Activated naive CD8-positive, alpha-beta T cell (primary cell): ENCODE data around the gene PROK1.

Experiments used
- H3K27ac Mint-ChIP-seq: one replicate; pipeline ENCODE4 v1.8.0; 2021; ENCODE audit warnings: mixed read lengths
- H3K27me3 Mint-ChIP-seq: one replicate; pipeline ENCODE4 v1.8.0; 2021; ENCODE audit warnings: mixed read lengths
- H3K36me3 Mint-ChIP-seq: one replicate; pipeline ENCODE4 v1.8.0; 2021; ENCODE audit warnings: mixed read lengths
- H3K4me1 Mint-ChIP-seq: one replicate; pipeline ENCODE4 v1.8.0; 2021; ENCODE audit warnings: low read depth, mixed read lengths
- H3K4me3 Mint-ChIP-seq: one replicate; pipeline ENCODE4 v1.8.0; 2021; ENCODE audit warnings: mild to moderate bottlenecking, mixed read lengths
- H3K9me3 Mint-ChIP-seq: one replicate; pipeline ENCODE4 v1.8.0; 2021; ENCODE audit warnings: low read depth, mixed read lengths

The PROK1 gene

DNA sequence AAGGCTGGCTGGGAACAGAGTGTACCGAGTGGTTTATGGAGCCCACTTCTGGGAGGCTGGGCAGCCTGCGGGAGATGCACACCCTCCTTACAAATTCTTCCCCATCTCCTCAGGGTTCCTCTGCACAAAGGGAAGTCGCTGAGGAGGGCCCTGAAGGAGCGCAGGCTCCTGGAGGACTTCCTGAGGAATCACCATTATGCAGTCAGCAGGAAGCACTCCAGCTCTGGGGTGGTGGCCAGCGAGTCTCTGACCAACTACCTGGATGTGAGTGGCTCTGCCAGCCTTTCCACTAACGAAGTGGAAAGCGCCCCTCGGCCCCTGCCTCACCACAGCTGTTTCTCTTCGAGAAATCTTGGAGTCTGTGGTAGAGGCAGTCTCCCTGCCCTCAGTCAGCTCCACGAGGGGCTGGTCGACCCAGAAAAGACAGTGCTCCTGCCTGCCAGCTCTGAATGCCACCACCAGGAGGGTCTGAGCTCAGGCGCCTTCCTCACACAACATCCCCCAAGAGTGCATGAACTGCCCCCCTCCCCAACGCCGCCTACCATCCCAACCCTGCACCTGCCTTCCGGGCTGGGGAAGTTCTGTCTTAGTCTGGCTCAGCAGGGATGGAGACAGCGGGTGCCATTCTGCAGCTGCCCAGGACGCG is 31.8 kb downstream of the PROK1 start:
- Mint-ChIP-seq H3K4me1 (no peaks in the 10 kb centered on the region), H3K27ac (no peak overlapping the region), H3K36me3 (no peaks in the 10 kb centered on the region), H3K4me3 (no peak overlapping the region), H3K27me3 (peaks cover 2% of the 10 kb centered on the region), H3K9me3 (no peaks in the 10 kb centered on the region)

DNA sequence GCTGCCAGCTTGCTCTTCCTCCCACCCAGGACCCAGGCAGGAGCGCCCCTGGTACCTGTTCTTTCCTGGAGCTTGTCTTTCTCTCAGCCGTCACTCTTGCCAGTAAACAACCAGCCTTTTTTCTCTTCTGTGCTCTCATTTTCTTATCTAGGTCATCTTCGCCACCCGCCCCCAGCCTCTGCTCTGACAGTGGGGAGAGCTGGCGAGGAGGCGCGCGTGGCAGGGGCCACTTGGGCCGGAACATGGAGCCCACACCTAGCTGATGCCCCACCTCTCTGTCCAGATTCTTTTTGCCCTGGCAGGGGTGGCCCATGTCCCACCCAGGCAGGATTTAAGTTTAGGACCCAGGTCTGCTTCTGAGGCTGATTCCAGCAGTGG is 32.3 kb downstream of the PROK1 start:
- H3K27me3 Mint-ChIP-seq: peaks cover 2% of the 10 kb centered on the region
- H3K4me1 Mint-ChIP-seq: no peaks in the 10 kb centered on the region

DNA sequence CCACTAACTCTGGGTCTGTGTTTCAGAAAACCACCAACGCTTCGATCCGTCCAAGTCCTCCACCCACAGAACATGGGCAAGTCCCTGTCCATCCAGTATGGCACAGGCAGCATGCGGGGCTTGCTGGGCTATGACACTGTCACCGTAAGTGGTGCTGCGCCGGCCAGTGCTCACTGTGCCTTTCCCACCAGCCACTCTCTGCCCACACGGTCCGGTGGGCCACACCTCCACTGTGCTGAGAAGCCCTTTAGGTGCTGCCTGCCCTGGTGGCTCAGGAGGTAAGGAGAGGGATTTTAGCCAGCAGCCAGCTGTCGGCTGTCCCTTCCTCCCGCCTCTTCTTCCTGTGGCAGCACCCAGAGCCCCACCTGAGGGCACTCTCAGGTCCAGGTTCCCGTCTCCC is 33.9 kb downstream of the PROK1 start:
- Mint-ChIP-seq H3K4me1 (no peaks in the 10 kb centered on the region), H3K27me3 (peaks cover 2% of the 10 kb centered on the region), H3K27ac (no peak overlapping the region), H3K9me3 (no peaks in the 10 kb centered on the region), H3K36me3 (no peaks in the 10 kb centered on the region), H3K4me3 (no peak overlapping the region)

More for the DNA sequence above, 32.3 kb downstream of the PROK1 start:
- no peaks in the 10 kb centered on the region for H3K36me3 Mint-ChIP-seq
- no peak overlapping the region for H3K4me3 Mint-ChIP-seq
- no peak overlapping the region for H3K27ac Mint-ChIP-seq
- no peaks in the 10 kb centered on the region for H3K9me3 Mint-ChIP-seq

DNA sequence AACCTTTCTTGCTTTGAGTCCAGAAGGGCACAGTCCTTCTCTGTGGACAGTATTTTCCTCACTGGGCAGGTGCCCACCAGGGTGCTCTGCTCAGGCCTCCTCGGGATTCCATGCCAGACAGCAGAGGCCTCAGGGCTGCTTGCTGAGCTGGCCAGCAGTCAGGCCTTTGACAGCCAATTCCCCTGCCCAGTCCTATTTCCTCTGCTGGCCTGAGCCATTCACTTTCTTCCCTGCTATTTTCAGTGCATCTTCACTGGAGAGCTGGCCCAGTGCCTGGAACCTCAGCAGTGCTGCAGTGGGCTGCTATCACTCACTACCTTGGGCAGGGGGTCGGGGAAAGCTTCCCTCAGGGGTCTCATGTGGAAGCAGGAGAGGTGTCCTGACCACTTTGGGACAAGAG is 34.8 kb downstream of the PROK1 start:
- Mint-ChIP-seq H3K27me3 (peaks cover 2% of the 10 kb centered on the region), H3K9me3 (no peaks in the 10 kb centered on the region), H3K27ac (no peak overlapping the region), H3K36me3 (no peaks in the 10 kb centered on the region), H3K4me3 (no peak overlapping the region), H3K4me1 (no peaks in the 10 kb centered on the region)

DNA sequence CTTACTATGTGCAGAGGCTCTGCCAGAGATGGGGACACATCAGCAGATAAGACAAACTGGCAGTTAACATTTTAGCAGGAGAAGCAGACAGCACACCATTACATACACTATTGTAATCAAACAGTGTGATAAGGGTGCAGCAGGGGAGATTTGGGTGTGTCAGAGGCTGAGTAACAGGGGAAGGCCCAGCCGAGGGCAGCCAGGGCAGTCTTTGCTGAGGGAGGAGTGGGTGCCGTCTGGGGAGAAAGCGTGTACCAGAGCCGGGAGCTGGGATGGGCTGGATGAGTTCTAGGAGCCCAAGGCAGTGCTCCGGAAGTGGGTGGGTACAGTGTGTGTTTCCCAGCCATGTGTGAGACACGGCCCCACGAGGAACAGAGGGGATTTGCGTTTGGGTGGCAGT is 36.8 kb downstream of the PROK1 start:
- H3K4me1 Mint-ChIP-seq: no peaks in the 10 kb centered on the region
- no peaks in the 10 kb centered on the region for H3K9me3 Mint-ChIP-seq
- peaks cover 2% of the 10 kb centered on the region for H3K27me3 Mint-ChIP-seq
- H3K36me3 Mint-ChIP-seq: no peaks in the 10 kb centered on the region
- H3K27ac Mint-ChIP-seq: no peak overlapping the region
- H3K4me3 Mint-ChIP-seq: no peak overlapping the region

DNA sequence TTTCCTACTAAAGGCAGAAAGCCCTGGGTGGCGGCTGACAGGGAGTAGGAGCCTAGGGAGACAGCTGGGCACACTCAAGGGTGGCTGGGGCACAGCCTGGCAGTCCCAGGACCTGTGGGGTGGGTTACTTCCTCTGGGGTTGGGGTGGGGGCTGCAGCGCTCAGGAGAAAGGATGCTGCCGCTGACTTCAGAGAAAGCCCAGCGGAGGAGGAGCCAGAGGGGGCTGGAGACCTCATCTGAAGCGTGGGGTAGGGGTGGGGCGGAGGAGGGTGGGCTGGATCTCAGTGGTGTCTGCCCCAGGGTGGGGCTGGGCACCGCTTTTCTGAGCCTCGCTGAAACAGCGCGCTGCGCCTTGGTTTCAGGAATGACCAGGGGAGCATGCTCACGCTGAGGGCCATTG is 37.2 kb downstream of the PROK1 start:
- Mint-ChIP-seq H3K4me1 (no peaks in the 10 kb centered on the region), H3K4me3 (no peak overlapping the region), H3K27ac (no peak overlapping the region), H3K36me3 (no peaks in the 10 kb centered on the region), H3K27me3 (peaks cover 2% of the 10 kb centered on the region), H3K9me3 (no peaks in the 10 kb centered on the region)

DNA sequence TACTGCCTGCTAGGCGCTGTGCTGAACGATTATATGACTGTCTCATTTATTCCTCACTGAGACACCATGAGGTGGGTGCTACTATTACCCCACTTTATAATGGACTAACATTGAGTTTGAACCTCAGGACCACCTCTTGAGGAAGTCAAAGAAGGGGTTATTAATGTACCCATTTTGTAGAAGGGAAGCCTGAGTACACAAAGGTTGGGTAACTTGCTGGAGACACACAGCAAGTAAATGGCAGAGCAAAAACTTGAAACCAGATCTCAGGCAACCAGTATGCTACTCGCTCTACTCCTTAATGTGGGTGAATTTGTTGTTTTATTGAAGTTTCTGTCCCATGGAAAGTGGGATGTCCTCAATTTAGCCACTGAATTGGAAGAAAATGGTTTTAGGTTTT is 37.9 kb downstream of the PROK1 start:
- Mint-ChIP-seq H3K4me1 (no peaks in the 10 kb centered on the region), H3K36me3 (no peaks in the 10 kb centered on the region), H3K9me3 (no peaks in the 10 kb centered on the region), H3K4me3 (no peak overlapping the region), H3K27ac (no peak overlapping the region), H3K27me3 (peaks cover 2% of the 10 kb centered on the region)

DNA sequence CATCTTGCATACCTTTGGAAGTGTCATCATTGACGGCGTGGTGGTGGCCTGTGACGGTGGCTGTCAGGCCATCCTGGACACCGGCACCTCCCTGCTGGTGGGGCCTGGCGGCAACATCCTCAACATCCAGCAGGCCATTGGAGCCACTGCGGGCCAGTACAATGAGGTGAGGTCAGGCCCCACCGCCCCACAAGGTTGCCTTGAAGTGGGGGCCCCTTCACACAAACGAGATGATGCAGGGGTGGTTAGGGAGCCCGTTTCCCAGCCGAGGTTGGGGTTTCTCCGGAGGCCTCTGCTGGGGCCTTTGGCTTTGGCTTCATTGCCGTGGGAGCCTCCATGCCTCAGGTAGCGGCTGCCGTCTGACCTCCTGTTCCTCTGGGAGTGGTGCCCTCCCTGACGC is 38.5 kb downstream of the PROK1 start:
- Mint-ChIP-seq H3K4me3 (no peak overlapping the region), H3K9me3 (no peaks in the 10 kb centered on the region), H3K36me3 (no peaks in the 10 kb centered on the region), H3K27ac (no peak overlapping the region), H3K27me3 (peaks cover 2% of the 10 kb centered on the region), H3K4me1 (no peaks in the 10 kb centered on the region)

DNA sequence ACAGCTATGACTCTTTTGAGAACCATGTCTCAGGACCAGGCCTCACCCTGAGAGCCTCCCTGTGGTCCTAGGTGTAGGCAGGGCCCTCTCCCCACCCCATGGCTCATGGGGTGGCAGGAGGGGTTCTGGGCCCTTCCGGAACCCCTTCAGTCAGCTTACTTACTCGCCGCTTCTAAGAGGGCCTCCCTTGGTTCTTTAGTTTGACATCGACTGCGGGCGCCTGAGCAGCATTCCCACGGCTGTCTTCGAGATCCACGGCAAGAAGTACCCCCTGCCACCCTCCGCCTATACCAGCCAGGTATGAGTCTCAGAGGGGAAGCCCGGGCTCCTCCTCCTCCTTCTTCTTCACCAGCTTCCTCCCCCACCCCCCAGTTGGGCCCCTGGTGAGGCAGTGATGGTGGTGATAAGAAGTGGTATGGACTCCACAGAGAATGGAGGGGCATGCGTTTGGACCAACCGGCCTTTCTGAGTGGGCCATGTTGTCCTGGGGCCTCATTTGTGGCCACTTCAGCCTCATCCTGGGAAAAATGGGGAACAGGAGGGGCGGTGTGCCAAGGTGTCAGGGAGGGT is 39.1 kb downstream of the PROK1 start:
- no peaks in the 10 kb centered on the region for H3K4me1 Mint-ChIP-seq
- H3K27ac Mint-ChIP-seq: no peak overlapping the region
- H3K36me3 Mint-ChIP-seq: no peaks in the 10 kb centered on the region
- H3K9me3 Mint-ChIP-seq: no peaks in the 10 kb centered on the region
- H3K4me3 Mint-ChIP-seq: no peak overlapping the region
- peaks cover 2% of the 10 kb centered on the region for H3K27me3 Mint-ChIP-seq

DNA sequence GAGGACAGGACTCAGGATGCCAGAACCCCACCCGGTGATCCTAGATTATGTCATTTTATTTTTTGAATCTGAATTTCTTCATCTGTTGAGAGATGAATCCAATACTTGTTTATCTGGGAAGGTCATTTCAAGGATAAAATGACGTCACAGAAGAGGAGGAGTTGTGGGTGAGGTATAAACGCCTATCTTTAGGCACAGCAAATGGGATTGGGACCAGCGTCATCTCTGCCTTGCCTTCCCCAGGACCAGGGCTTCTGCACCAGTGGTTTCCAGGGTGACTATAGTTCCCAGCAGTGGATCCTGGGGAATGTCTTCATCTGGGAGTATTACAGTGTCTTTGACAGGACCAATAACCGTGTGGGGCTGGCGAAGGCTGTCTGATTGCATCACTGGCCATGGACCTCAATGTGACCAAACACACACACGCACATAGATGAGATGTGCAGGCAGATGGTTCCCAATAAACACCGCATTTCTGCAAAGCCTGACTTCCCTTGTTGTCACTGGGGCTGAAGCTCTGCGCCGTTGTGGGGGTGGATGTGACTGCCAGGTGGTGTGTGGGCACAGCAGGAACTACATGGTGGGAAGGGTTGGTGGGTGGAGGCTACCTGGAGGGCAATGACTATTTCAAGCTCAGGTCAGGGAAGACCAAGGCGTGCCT is 40.0 kb downstream of the PROK1 start:
- Mint-ChIP-seq H3K27ac (no peak overlapping the region), H3K27me3 (no peaks in the 10 kb centered on the region), H3K4me1 (no peaks in the 10 kb centered on the region), H3K9me3 (no peaks in the 10 kb centered on the region), H3K4me3 (no peak overlapping the region), H3K36me3 (no peaks in the 10 kb centered on the region)

DNA sequence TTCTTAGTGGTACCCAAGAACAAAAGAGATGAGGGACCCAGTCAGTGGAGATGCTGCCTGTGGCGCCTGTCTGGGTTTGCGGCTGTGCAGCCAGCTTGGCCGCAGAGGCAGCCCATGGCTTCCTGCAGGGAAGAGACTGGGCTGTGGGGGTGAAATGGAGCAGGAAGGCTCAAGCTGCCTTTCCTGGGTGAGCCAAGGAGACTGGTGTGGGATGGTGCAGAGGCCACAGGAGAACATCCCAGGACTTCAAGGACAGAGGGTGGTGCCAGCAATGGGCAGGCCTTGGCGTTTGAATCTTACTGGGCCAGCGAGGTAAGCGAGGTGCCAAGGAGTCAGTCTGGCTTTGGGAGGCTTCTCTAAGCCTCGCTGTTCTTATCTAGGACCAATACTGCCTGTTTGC is 41.6 kb downstream of the PROK1 start:
- H3K36me3 Mint-ChIP-seq: no peaks in the 10 kb centered on the region
- no peaks in the 10 kb centered on the region for H3K9me3 Mint-ChIP-seq
- no peaks in the 10 kb centered on the region for H3K4me1 Mint-ChIP-seq
- no peak overlapping the region for H3K27ac Mint-ChIP-seq
- H3K4me3 Mint-ChIP-seq: no peak overlapping the region
- H3K27me3 Mint-ChIP-seq: no peaks in the 10 kb centered on the region

DNA sequence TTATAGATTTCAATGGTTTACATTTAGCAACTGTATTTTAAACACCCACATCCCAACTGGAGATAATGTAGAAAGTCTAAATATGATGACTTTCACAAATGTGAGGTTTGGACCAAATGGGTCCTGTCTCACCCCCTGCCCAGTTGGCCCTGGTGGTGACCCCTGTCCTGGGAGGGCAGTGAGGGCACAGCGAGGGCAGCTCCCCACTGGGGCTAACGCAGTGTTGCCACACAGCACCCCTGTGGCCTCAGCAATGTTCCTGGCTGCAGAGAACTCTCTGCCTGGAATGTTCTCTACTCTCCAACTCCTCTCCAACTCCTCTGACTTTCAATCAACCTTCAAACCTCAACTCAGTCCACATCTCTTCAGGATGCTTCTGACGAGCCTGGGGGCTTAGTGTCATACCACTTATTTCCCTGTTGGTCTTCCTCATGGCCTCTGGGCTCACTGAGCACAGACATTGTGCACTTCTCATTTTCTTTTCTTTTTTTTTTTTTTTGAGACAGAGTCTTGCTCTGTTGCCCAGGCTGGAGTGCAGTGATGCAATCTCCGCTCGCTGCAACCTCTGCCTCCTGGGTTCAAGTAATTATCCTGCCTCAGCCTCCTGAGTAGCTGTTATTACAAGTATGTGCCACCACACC is 42.2 kb downstream of the PROK1 start:
- Mint-ChIP-seq H3K4me3 (no peak overlapping the region), H3K27ac (no peak overlapping the region), H3K4me1 (no peaks in the 10 kb centered on the region), H3K36me3 (no peaks in the 10 kb centered on the region), H3K9me3 (no peaks in the 10 kb centered on the region), H3K27me3 (no peaks in the 10 kb centered on the region)

DNA sequence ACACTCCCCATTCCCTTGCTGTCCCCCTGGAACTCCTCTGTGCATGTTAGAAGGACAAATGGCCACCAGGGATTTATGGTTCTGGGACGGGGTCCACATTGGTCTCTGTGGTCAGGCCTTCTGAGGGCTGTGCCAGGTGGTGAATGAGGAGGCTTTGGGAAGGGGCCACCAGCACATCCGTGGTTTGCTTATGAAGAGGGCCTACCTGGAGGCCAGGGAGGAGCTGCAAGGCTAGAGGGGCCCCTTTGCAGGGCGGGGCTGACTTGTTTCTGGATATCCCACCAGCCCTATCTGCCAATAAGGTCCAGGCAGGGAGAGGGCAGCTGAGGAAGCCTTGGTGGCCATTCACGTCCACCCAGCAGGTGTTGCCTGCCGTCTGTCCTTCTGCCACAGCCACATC is 43.1 kb downstream of the PROK1 start:
- Mint-ChIP-seq H3K36me3 (no peaks in the 10 kb centered on the region), H3K27me3 (no peaks in the 10 kb centered on the region), H3K4me1 (no peaks in the 10 kb centered on the region), H3K27ac (no peak overlapping the region), H3K9me3 (no peaks in the 10 kb centered on the region), H3K4me3 (no peak overlapping the region)

DNA sequence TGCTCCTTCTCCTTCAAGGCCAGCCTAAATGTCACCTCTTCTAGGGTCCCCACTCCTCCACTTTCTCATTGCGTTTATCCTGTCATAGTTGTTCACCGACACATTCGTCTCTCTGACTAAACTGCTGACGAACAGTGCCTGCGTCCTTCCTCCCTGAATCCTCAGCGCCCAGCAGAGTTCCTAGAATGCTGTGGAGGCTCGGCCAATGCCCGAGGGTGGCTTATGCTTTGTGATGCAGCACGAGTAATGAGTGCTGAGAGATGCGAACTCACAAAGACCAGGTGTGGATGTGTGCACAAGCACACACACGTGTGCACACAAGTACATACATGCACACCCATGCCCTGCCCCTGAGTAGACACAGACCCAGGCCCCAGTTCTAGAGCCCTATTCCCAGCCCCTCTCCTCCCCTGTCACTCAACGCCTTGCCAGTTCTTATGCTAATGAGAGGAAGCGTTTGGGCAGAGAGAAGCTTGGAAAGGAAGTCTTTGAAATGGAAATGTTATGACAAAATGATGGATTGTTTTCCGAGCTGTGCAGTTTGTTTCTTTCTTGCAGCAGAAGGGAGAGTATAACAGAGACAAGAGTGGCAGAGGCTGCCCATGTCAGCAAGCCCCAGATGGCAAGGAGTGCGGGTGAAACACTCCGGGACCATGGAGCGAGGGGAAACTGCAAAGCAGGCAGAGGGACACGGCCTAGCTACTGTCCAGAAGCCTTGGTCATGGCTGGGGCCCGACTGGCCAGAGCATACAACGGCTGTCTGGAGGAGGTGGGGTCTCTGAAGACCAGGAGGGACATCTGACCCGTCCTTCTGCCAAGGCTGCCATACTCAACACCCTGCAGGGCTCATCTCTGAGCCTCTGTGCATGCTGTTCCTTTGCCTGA is 43.8 kb downstream of the PROK1 start:
- Mint-ChIP-seq H3K27me3 (no peaks in the 10 kb centered on the region), H3K36me3 (no peaks in the 10 kb centered on the region), H3K27ac (no peak overlapping the region), H3K4me3 (no peak overlapping the region), H3K4me1 (no peaks in the 10 kb centered on the region), H3K9me3 (no peaks in the 10 kb centered on the region)
